ENCODE measurements around the gene SLC19A1. TPM values are rescaled to one million over a fixed set of nuclear protein-coding genes. Genes with fewer than 3 reads are reported as not detected.

The SLC19A1 gene
- total RNA-seq, 3 donors from 2014 or later, result 5.6 to 6.7 (median 6.6) TPM

DNA sequence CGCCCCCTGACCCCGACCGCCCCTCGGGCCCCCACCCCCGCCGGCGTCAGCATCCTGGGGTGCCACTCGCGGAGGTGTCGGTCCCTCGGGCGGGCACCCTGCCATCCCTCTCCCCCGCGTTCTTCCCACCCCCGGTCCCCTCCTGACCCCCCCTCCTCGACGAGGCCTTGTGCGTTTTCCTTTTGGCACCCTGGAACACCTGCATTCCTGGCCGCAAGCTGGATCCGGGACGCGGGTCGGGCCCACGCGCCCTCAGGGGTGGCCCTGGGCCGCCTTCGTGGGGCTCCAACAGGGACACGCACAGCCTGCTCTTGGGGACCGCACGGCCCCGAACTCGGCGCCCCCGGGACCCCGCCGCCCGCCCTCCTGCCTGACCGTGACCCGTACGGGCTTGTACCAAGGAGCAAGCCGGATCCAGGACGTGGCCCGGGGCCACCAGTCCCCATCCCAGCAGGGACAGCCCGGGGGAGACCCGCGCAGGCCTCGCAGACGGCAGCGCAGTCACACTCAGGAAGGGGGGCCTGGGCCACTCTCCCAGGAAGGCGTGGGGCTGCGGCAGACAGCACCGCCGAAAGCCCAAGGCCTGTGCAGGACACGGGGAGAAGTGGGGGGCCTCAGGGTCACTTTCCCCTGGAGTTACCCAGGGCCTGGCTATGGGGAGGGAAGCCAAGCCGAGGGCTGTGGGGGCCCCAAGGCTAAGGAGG lies 579 bp upstream of the SLC19A1 start:
- peak; percentile 18 to 52 for DNase-seq (ENCODE audit: low spot score in 2 of 2)
- TF ChIP-seq POLR2AphosphoS5 (IDR thresholded peaks at IDR 0.05) (no peak), POLR2A (IDR thresholded peaks at IDR 0.05) (no peak)
- TF ChIP-seq, protein P1, sequence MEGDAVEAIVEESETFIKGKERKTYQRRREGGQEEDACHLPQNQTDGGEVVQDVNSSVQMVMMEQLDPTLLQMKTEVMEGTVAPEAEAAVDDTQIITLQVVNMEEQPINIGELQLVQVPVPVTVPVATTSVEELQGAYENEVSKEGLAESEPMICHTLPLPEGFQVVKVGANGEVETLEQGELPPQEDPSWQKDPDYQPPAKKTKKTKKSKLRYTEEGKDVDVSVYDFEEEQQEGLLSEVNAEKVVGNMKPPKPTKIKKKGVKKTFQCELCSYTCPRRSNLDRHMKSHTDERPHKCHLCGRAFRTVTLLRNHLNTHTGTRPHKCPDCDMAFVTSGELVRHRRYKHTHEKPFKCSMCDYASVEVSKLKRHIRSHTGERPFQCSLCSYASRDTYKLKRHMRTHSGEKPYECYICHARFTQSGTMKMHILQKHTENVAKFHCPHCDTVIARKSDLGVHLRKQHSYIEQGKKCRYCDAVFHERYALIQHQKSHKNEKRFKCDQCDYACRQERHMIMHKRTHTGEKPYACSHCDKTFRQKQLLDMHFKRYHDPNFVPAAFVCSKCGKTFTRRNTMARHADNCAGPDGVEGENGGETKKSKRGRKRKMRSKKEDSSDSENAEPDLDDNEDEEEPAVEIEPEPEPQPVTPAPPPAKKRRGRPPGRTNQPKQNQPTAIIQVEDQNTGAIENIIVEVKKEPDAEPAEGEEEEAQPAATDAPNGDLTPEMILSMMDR (IDR thresholded peaks at IDR 0.05), result no peak
- H3K27me3 ChIP-seq, result no peaks in the 10 kb centered on the region
- intact Hi-C loops (cut with DNase I; ENCODE audit: low total_unique reads), result loop anchor here (10.0 kb wide), 1 partner anchor 678 kb away; no protein-coding TSS in a partner anchor
- H3K36me3 ChIP-seq, result no peaks in the 10 kb centered on the region
- H3K4me3 ChIP-seq, result peak overlapping the region; percentile 62 to 97 (median 75)
- no peaks in the 10 kb centered on the region for H3K9me3 ChIP-seq
- peaks cover 4 to 6% of the 10 kb centered on the region in 2 donors for H3K4me1 ChIP-seq
- H3K27ac ChIP-seq, result peak overlapping the region; percentile 78 to 91

DNA sequence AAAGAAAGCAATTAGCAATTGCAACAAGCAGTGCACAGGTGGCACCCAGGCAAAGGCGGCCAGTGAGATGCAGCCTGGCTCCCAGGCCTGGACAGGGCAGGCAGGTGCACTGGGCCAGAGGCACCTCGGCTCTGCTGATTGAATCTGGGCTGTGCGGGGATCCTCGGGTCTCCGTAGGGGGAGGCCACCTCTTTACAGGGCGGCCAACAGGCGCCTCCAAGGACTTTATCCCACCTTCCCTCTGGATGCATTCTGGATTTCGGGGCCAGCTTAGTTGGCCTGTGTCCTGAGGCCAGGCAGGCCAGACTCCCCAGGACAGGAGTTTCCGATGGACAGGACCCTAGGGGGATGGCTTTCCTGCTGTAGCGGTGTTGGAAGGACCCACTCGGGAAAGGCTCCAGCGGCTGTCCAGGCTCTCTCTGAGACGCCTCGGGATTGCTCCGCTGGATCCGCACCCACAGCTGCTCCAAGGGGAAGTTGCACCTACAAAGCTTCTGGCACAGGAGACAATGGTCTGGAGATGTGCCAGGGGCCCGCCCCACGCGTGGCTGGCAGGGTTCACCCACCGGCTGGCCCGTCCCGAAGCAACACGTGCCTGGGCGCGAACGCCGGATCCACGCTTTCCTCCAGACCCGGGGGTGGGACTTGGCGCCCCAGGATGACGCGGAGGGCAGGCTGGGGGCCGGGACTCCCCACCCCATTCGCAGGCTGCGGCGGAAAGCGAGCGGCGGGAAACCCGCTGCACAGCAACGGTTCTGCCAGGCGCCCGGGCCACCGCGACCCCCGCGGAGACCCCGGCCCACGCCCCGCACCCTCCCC lies 810 bp downstream of the SLC19A1 start:
- Histone ChIP-seq H3K4me3 (peak overlapping the region; percentile 62 to 97 (median 75)), H3K9me3 (no peaks in the 10 kb centered on the region), H3K36me3 (no peaks in the 10 kb centered on the region), H3K27me3 (no peaks in the 10 kb centered on the region), H3K4me1 (peaks cover 4 to 6% of the 10 kb centered on the region in 2 donors), H3K27ac (peak overlapping the region in 1 of 2 donors; percentile 91)
- peak; percentile 54 to 81 for DNase-seq (ENCODE audit: low spot score in 2 of 2)
- intact Hi-C loops (cut with DNase I; ENCODE audit: low total_unique reads), result loop anchor here (10.0 kb wide), 1 partner anchor 677 kb away; no protein-coding TSS in a partner anchor
- TF ChIP-seq POLR2AphosphoS5 (IDR thresholded peaks at IDR 0.05), result peak in 1 of 3 donors; percentile 27
- TF ChIP-seq, protein P1 (IDR thresholded peaks at IDR 0.05), result no peak

DNA sequence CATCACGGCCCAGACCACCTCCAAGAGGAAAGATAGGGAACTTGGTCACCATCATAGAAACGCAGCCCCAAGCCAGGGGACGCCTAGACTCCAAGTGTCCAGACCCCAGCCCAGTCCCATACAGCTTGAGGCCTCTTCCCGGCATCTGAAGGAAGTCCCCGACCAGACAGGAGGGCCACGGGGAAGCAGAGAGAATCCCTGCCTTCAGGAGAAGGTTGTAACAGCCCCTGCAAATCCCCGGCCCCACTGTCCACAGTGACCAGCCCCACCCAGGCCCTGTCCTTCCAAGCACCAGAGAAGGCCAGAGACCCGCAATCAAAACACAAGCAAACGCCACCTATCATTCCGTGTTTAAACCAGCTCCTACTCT lies 1.7 kb downstream of the SLC19A1 start:
- Histone ChIP-seq H3K27me3 (no peaks in the 10 kb centered on the region), H3K27ac (no peak overlapping the region), H3K36me3 (no peaks in the 10 kb centered on the region), H3K4me1 (peaks cover 4 to 6% of the 10 kb centered on the region in 2 donors), H3K4me3 (no peak overlapping the region), H3K9me3 (no peaks in the 10 kb centered on the region)
- intact Hi-C loops (cut with DNase I; ENCODE audit: low total_unique reads), result loop anchor here (10.0 kb wide), 1 partner anchor 676 kb away; no protein-coding TSS in a partner anchor
- no peak for DNase-seq (ENCODE audit: low spot score in 2 of 2)
- TF ChIP-seq, protein P1 (IDR thresholded peaks at IDR 0.05), result no peak
- no peak for TF ChIP-seq POLR2AphosphoS5 (IDR thresholded peaks at IDR 0.05)
- TF ChIP-seq POLR2A (IDR thresholded peaks at IDR 0.05), result no peak

DNA sequence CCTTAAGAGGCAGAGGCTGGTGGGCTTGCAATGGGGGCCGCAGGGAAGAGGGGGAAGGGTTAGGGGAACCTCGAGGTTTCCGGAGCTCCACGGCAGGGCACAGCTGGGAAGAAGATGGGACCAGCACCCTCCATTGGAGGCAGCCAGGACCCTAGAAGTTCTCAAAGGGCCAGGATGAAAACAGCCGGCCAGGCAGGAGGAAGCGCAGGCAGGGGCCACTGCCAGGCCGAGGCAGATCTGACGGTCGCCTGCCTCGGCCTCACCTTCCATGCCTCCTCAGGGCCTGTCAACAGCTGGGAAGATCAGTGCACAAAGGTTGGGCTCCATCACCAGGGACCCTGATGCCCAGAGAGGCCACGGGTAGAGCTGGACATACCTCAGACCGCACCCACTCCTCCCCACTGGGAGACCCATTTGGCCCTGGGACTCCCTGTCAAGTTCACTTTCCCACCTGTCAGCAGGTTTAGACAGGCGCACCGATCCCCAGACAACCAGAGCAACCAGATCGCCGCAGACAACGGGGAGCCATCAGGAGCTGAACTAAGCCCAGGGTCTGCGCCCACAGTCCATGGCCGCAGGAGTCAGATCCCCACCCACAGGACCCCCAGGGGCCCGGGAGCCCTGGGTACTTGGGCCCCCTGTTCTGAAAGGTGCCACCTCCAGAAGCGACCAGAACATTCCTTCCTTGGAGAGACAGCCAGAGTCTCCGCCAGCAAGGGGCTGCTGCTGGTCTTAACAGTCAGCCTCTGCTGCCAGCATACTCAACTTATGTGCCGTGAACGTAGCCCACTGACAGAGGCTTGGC lies 2.2 kb downstream of the SLC19A1 start:
- TF ChIP-seq POLR2AphosphoS5 (IDR thresholded peaks at IDR 0.05) (no peak), POLR2A (IDR thresholded peaks at IDR 0.05) (no peak)
- TF ChIP-seq, protein P1 (IDR thresholded peaks at IDR 0.05), result no peak
- H3K4me3 ChIP-seq, result no peak overlapping the region
- intact Hi-C loops (cut with DNase I; ENCODE audit: low total_unique reads), result loop anchor here (10.0 kb wide), 1 partner anchor 675 kb away; no protein-coding TSS in a partner anchor
- no peak overlapping the region for H3K27ac ChIP-seq
- no peaks in the 10 kb centered on the region for H3K9me3 ChIP-seq
- no peaks in the 10 kb centered on the region for H3K27me3 ChIP-seq
- H3K36me3 ChIP-seq, result no peaks in the 10 kb centered on the region
- H3K4me1 ChIP-seq, result peaks cover 4 to 6% of the 10 kb centered on the region in 2 donors
- DNase-seq (ENCODE audit: low spot score in 2 of 2), result peak in 1 of 2 donors; percentile 51
